HepG2 (cell line): ENCODE data around the gene ALG14. TPM values are rescaled to one million over a fixed set of nuclear protein-coding genes. Genes with fewer than 3 reads are reported as not detected.
A peak's percentile ranks its signal among the peaks of the same experiment; 100 is the strongest.

Experiments used
- ARHGAP35 ChIP-seq: sonication (generic); formaldehyde crosslinking; IDR thresholded peaks from 2 replicates; pipeline ENCODE4 v1.9.0; 2022; ENCODE audit warnings: mild to moderate bottlenecking, inconsistent platforms, moderate library complexity, missing genetic modification reagents, borderline replicate concordance
- BHLHE40 ChIP-seq: IDR thresholded peaks from 2 replicates; pipeline ENCODE4 v1.6.1; 2011; ENCODE audit warnings: low read length, improper control_type of control experiment
- GTF2F1 ChIP-seq: fragments of 150-350 bp; IDR thresholded peaks from 2 replicates; pipeline ENCODE4 v1.6.1; 2014; ENCODE audit warnings: low read length
- MIER2 ChIP-seq: IDR thresholded peaks from 2 replicates; pipeline ENCODE4 v1.6.1; 2016; ENCODE audit warnings: missing biosample characterization, missing genetic modification reagents
- NFIB ChIP-seq: sonication (generic); formaldehyde crosslinking; IDR thresholded peaks from 2 replicates; pipeline ENCODE4 v1.9.0; 2021; ENCODE audit warnings: missing genetic modification reagents, mild to moderate bottlenecking, borderline replicate concordance
- SP140L ChIP-seq: sonication (generic); formaldehyde crosslinking; IDR thresholded peaks from 2 replicates; pipeline ENCODE4 v1.4.0; 2020; ENCODE audit warnings: missing genetic modification reagents, borderline replicate concordance
- SRSF4 ChIP-seq: fragments of 200-400 bp; formaldehyde crosslinking; IDR thresholded peaks from one replicate; pipeline ENCODE4 v1.6.1; 2018; ENCODE audit warnings: mild to moderate bottlenecking, low read depth, low read length, moderate library complexity; ENCODE audit not compliant: poor library complexity, severe bottlenecking
- SRSF9 ChIP-seq: fragments of 200-400 bp; formaldehyde crosslinking; IDR thresholded peaks from 2 replicates; pipeline ENCODE4 v1.6.1; 2018; ENCODE audit warnings: borderline replicate concordance, mild to moderate bottlenecking, low read depth, low read length; ENCODE audit not compliant: insufficient read depth, poor library complexity, severe bottlenecking
- TAF15 ChIP-seq: fragments of 200-400 bp; formaldehyde crosslinking; IDR thresholded peaks from one replicate; pipeline ENCODE4 v1.6.1; 2018; ENCODE audit warnings: mild to moderate bottlenecking, low read depth, low read length; ENCODE audit not compliant: poor library complexity, severe bottlenecking
- TBX3 ChIP-seq: fragments of 450-650 bp; IDR thresholded peaks from 2 replicates; pipeline ENCODE4 v1.6.1; 2017; ENCODE audit warnings: antibody characterized with exemption, mild to moderate bottlenecking, inconsistent platforms, borderline replicate concordance
- ZKSCAN8 ChIP-seq: IDR thresholded peaks from 2 replicates; pipeline ENCODE4 v1.6.1; 2016; ENCODE audit warnings: borderline replicate concordance, missing genetic modification reagents, missing compliant biosample characterization
- ZNF292 ChIP-seq: sonication (generic); formaldehyde crosslinking; IDR thresholded peaks from 2 replicates; pipeline ENCODE4 v1.8.1; 2022; ENCODE audit warnings: mild to moderate bottlenecking, low read depth, missing genetic modification reagents, borderline replicate concordance
- ZNF350 ChIP-seq: sonication (generic); formaldehyde crosslinking; IDR thresholded peaks from 2 replicates; pipeline ENCODE4 v1.4.0; 2020; ENCODE audit warnings: mild to moderate bottlenecking, low read depth, missing genetic modification reagents, borderline replicate concordance
- ZNF430 ChIP-seq: sonication (generic); formaldehyde crosslinking; IDR thresholded peaks from 2 replicates; pipeline ENCODE4 v1.9.0; 2021; ENCODE audit warnings: mild to moderate bottlenecking, missing genetic modification reagents
- ZNF563 ChIP-seq: sonication (generic); formaldehyde crosslinking; IDR thresholded peaks from 2 replicates; pipeline ENCODE4 v1.8.0; 2022; ENCODE audit warnings: mild to moderate bottlenecking, moderate library complexity, missing genetic modification reagents
- ZNF720 ChIP-seq: sonication (generic); formaldehyde crosslinking; IDR thresholded peaks from 2 replicates; pipeline ENCODE4 v1.4.0; 2020; ENCODE audit warnings: missing genetic modification reagents
- polyA plus RNA-seq, 8 experiments: library from polyadenylated mRNA; depleted of rRNA in 3 of 8; stranded (reverse) in 7 of 8; unstranded in 1 of 8; fragments of >200 nt; fragmentation: Illumina TruSeq in 4 of 8; extraction: Trizol in 4 of 8; gene quantifications; 2 replicates each; pipeline versions ENCODE4 v1.2.1 to v1.2.3, GENCODE V29; 2011 to 2016; ENCODE audit warnings: low read depth in 4 of 8, missing spikeins in 1 of 8, mixed read lengths in 1 of 8; ENCODE audit not compliant: insufficient read depth in 1 of 8
- total RNA-seq, 5 experiments: library from RNA; depleted of rRNA; stranded (reverse); fragments of >200 nt; fragmentation: Illumina TruSeq; extraction: Trizol; gene quantifications; 2 replicates each; pipeline ENCODE4 v1.2.3, GENCODE V29; 2016; ENCODE audit warnings: low read depth in 1 of 5
- TF ChIP-seq, protein P1 (sequence below): sonication (generic); formaldehyde crosslinking; IDR thresholded peaks from 2 replicates; pipeline ENCODE4 v1.5.0; 2020; ENCODE audit warnings: missing genetic modification reagents
- TF ChIP-seq, protein P2 (sequence below): sonication (generic); formaldehyde crosslinking; IDR thresholded peaks from 2 replicates; pipeline ENCODE4 v1.5.0; 2020; ENCODE audit warnings: mild to moderate bottlenecking, low read depth, missing genetic modification reagents, borderline replicate concordance
- TF ChIP-seq, protein P3 (sequence below): sonication (generic); formaldehyde crosslinking; IDR thresholded peaks from 2 replicates; pipeline ENCODE4 v1.8.0; 2023; ENCODE audit warnings: mild to moderate bottlenecking, missing genetic modification reagents
- TF ChIP-seq, protein P4 (sequence below): sonication (generic); formaldehyde crosslinking; IDR thresholded peaks from 2 replicates; pipeline ENCODE4 v1.5.0; 2020; ENCODE audit warnings: missing genetic modification reagents, mild to moderate bottlenecking, borderline replicate concordance
- TF ChIP-seq, protein P5 (sequence below): sonication (generic); formaldehyde crosslinking; IDR thresholded peaks from 2 replicates; pipeline ENCODE4 v1.4.0; 2020; ENCODE audit warnings: missing genetic modification reagents
- TF ChIP-seq, protein P6 (sequence below): sonication (generic); formaldehyde crosslinking; IDR thresholded peaks from 2 replicates; pipeline ENCODE4 v1.4.0; 2020; ENCODE audit warnings: missing genetic modification reagents, borderline replicate concordance

The ALG14 gene
- total and polyA plus RNA-seq, 2 of the 13 experiments (the other 11 are each of a cell fraction or from before 2014, with no cell fraction given) = 4.5 to 12.7 TPM

DNA sequence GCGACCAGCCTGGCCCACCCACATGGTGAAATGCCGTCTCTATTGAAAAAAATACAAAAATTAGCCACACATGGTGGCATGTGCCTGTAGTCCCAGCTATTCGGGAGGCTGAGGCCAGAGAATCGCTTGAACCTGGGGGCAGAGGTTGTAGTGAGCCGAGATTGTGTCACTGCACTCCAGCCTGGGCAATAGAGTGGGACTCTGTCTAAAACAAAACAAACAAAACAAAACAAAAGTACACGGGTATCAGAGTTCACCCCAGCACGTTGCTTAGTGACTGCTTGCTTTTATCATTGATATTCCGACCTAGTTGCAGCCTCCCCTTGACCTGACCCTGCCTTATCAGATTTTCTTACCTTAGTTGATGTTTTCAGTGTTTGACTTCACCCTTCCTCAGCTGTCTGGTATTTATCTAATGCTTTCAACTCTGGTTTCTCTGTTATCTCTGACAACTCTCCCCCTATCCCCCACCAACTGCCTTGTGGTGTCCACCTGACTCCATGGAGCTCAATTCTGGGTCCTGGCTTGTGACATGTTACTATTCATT, 49.5 kb upstream of the ALG14 start (continued):
- TF ChIP-seq, protein P1, sequence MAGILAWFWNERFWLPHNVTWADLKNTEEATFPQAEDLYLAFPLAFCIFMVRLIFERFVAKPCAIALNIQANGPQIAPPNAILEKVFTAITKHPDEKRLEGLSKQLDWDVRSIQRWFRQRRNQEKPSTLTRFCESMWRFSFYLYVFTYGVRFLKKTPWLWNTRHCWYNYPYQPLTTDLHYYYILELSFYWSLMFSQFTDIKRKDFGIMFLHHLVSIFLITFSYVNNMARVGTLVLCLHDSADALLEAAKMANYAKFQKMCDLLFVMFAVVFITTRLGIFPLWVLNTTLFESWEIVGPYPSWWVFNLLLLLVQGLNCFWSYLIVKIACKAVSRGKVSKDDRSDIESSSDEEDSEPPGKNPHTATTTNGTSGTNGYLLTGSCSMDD (CRISPR knock-in tag) = no peak
- TF ChIP-seq ZNF350 (CRISPR knock-in tag) (peak; percentile 77), GTF2F1 (no peak), MIER2 (CRISPR knock-in tag) (0 out of 2 replicates have a peak, but pooled peaks have one; percentile 77), BHLHE40 (peak; percentile 59), TAF15 (no peak), SRSF4 (no peak), ZNF720 (CRISPR knock-in tag) (no peak), TBX3 (peak; percentile 76; the same call in 1 of the 2 replicates), NFIB (CRISPR knock-in tag) (no peak), SP140L (CRISPR knock-in tag) (no peak), ZNF430 (CRISPR knock-in tag) (peak; percentile 79; the same call in 1 of the 2 replicates), ZNF292 (CRISPR knock-in tag) (peak; percentile 96), SRSF9 (no peak), ZNF563 (CRISPR knock-in tag) (no peak), ZKSCAN8 (CRISPR knock-in tag) (peak; percentile 71; the same call in 1 of the 2 replicates), ARHGAP35 (CRISPR knock-in tag) (no peak; the same call in 1 of the 2 replicates)
- TF ChIP-seq, protein P2, sequence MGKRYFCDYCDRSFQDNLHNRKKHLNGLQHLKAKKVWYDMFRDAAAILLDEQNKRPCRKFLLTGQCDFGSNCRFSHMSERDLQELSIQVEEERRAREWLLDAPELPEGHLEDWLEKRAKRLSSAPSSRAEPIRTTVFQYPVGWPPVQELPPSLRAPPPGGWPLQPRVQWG (CRISPR knock-in tag) = no peak
- TF ChIP-seq, protein P3, sequence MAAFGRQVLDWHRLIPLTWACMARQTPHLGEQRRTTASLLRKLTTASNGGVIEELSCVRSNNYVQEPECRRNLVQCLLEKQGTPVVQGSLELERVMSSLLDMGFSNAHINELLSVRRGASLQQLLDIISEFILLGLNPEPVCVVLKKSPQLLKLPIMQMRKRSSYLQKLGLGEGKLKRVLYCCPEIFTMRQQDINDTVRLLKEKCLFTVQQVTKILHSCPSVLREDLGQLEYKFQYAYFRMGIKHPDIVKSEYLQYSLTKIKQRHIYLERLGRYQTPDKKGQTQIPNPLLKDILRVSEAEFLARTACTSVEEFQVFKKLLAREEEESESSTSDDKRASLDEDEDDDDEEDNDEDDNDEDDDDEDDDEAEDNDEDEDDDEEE (CRISPR knock-in tag) = no peak; the same call in 1 of the 2 replicates
- TF ChIP-seq, protein P4, sequence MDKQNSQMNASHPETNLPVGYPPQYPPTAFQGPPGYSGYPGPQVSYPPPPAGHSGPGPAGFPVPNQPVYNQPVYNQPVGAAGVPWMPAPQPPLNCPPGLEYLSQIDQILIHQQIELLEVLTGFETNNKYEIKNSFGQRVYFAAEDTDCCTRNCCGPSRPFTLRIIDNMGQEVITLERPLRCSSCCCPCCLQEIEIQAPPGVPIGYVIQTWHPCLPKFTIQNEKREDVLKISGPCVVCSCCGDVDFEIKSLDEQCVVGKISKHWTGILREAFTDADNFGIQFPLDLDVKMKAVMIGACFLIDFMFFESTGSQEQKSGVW (CRISPR knock-in tag) = no peak
- TF ChIP-seq, protein P5, sequence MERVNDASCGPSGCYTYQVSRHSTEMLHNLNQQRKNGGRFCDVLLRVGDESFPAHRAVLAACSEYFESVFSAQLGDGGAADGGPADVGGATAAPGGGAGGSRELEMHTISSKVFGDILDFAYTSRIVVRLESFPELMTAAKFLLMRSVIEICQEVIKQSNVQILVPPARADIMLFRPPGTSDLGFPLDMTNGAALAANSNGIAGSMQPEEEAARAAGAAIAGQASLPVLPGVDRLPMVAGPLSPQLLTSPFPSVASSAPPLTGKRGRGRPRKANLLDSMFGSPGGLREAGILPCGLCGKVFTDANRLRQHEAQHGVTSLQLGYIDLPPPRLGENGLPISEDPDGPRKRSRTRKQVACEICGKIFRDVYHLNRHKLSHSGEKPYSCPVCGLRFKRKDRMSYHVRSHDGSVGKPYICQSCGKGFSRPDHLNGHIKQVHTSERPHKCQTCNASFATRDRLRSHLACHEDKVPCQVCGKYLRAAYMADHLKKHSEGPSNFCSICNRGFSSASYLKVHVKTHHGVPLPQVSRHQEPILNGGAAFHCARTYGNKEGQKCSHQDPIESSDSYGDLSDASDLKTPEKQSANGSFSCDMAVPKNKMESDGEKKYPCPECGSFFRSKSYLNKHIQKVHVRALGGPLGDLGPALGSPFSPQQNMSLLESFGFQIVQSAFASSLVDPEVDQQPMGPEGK (CRISPR knock-in tag) = peak; percentile 81
- TF ChIP-seq, protein P6, sequence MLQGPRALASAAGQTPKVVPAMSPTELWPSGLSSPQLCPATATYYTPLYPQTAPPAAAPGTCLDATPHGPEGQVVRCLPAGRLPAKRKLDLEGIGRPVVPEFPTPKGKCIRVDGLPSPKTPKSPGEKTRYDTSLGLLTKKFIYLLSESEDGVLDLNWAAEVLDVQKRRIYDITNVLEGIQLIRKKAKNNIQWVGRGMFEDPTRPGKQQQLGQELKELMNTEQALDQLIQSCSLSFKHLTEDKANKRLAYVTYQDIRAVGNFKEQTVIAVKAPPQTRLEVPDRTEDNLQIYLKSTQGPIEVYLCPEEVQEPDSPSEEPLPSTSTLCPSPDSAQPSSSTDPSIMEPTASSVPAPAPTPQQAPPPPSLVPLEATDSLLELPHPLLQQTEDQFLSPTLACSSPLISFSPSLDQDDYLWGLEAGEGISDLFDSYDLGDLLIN = no peak
